ENCODE data around the gene RFFL. TPM values are rescaled to one million over a fixed set of nuclear protein-coding genes. Genes with fewer than 3 reads are reported as not detected.
A peak's percentile ranks its signal among the peaks of the same experiment; 100 is the strongest.

The RFFL gene
- total RNA-seq, 1 experiment from 2014 or later: 40.3 TPM

GRCh38 chr17:34980681-34981537, 82.6 kb downstream of the RFFL start (continued):
- TF ChIP-seq, protein P1, sequence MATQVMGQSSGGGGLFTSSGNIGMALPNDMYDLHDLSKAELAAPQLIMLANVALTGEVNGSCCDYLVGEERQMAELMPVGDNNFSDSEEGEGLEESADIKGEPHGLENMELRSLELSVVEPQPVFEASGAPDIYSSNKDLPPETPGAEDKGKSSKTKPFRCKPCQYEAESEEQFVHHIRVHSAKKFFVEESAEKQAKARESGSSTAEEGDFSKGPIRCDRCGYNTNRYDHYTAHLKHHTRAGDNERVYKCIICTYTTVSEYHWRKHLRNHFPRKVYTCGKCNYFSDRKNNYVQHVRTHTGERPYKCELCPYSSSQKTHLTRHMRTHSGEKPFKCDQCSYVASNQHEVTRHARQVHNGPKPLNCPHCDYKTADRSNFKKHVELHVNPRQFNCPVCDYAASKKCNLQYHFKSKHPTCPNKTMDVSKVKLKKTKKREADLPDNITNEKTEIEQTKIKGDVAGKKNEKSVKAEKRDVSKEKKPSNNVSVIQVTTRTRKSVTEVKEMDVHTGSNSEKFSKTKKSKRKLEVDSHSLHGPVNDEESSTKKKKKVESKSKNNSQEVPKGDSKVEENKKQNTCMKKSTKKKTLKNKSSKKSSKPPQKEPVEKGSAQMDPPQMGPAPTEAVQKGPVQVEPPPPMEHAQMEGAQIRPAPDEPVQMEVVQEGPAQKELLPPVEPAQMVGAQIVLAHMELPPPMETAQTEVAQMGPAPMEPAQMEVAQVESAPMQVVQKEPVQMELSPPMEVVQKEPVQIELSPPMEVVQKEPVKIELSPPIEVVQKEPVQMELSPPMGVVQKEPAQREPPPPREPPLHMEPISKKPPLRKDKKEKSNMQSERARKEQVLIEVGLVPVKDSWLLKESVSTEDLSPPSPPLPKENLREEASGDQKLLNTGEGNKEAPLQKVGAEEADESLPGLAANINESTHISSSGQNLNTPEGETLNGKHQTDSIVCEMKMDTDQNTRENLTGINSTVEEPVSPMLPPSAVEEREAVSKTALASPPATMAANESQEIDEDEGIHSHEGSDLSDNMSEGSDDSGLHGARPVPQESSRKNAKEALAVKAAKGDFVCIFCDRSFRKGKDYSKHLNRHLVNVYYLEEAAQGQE (IDR thresholded peaks at IDR 0.05; ENCODE audit: low read depth): no peak
- TF ChIP-seq POLR2A (IDR thresholded peaks at IDR 0.05; ENCODE audit: borderline replicate concordance, extremely low read depth, insufficient read depth, insufficient read length) (no peak), SP1 (IDR thresholded peaks at IDR 0.05; ENCODE audit: low read depth) (no peak)

- Histone ChIP-seq H4K20me1 (ENCODE audit: insufficient read depth) (no peaks in the 10 kb centered on the region), H3K4me3 (replicated peaks in 1 of 2; ENCODE audit: low read depth in 1 of 2, low read length in 2 of 2) (peak within 1 kb of the TSS; percentile 68 to 80), H3K36me3 (ENCODE audit: control insufficient read depth in 1 of 2, insufficient read depth in 2 of 2, low read length in 2 of 2) (peaks cover 0 to 2% of the 10 kb centered on the region in 2 experiments; a peak in 1 of 4 replicates), H3K4me1 (ENCODE audit: control insufficient read depth in 1 of 2, insufficient read depth in 2 of 2, low read length in 2 of 2) (peaks cover 9 to 19% of the 10 kb centered on the region in 2 experiments; a peak in 3 of 4 replicates), H3K9ac (ENCODE audit: low read length) (peak within 1 kb of the TSS; percentile 93), H3K27me3 (ENCODE audit: insufficient read depth, low read length) (no peaks in the 10 kb centered on the region), H3K27ac (ENCODE audit: low read depth, low read length) (peak within 1 kb of the TSS; percentile 87), H3K9me2 (ENCODE audit: insufficient read depth) (no peaks in the 10 kb centered on the region), H2AFZ (ENCODE audit: low read depth, low read length, poor library complexity, severe bottlenecking) (peak within 1 kb of the TSS; percentile 67), H3K4me2 (ENCODE audit: low read length) (peak within 1 kb of the TSS; percentile 90), H3K79me2 (ENCODE audit: insufficient read depth, low read length) (peaks cover 30% of the 10 kb centered on the region), H3K9me3 (ENCODE audit: control insufficient read depth in 1 of 2, insufficient read depth in 1 of 2, low read depth in 1 of 2, low read length in 2 of 2) (no peaks in the 10 kb centered on the region)
- peak; percentile 80 for ATAC-seq
- ChIA-PET RAD21 (ENCODE audit: low non-redundant PET in 1 of 2, low total read pairs in 2 of 2, uncharacterized antibody in 2 of 2, unreplicated experiment in 2 of 2) (no interaction called here), POLR2A (interaction anchor here (1.4 to 1.8 kb wide), 2 partner anchors 12 to 14 kb away, joined by 4 to 5 read pairs; no protein-coding TSS in a partner anchor), CTCF (interaction anchor here (1.2 to 1.4 kb wide), 2 partner anchors 438 to 784 kb away, joined by 3 read pairs; no protein-coding TSS in a partner anchor)
- intact Hi-C loops (cut with micrococcal nuclease): loop anchor here (5.0 kb wide), 2 partner anchors 137 to 262 kb away; partner anchors contain the start of genes RAD51D and SLFN5
- no TSS peak for BruUV-seq (replicated peaks)
- peak; percentile 86 for DNase-seq (ENCODE audit: low read depth, low spot score)
- TF ChIP-seq EGR1 (IDR thresholded peaks at IDR 0.05; ENCODE audit: low read depth) (peak; percentile 79), ELF1 (IDR thresholded peaks at IDR 0.05; ENCODE audit: borderline replicate concordance, low read depth) (no peak), RAD21 (IDR thresholded peaks at IDR 0.05; ENCODE audit: low read depth) (no peak), JUND (IDR thresholded peaks at IDR 0.05) (no peak), EZH2phosphoT487 (IDR thresholded peaks at IDR 0.05; ENCODE audit: borderline replicate concordance) (no peak), CBX3 (IDR thresholded peaks at IDR 0.05; ENCODE audit: low read depth) (no peak), CEBPB (IDR thresholded peaks at IDR 0.05; ENCODE audit: low read depth) (no peak), FOSL1 (IDR thresholded peaks at IDR 0.05; ENCODE audit: low read depth) (no peak), POLR2AphosphoS5 (IDR thresholded peaks at IDR 0.05; ENCODE audit: low read depth, low read length) (peak; percentile 62), ZFX (IDR thresholded peaks at IDR 0.05) (no peak), EZH2 (IDR thresholded peaks at IDR 0.05) (no peak), ZNF274 (IDR thresholded peaks at IDR 0.05; ENCODE audit: low read depth, low read length) (no peak), SIN3A (IDR thresholded peaks at IDR 0.05; ENCODE audit: low read depth) (peak; percentile 95), SRF (IDR thresholded peaks at IDR 0.05; ENCODE audit: low read depth) (no peak)
- TF ChIP-seq, protein P2, sequence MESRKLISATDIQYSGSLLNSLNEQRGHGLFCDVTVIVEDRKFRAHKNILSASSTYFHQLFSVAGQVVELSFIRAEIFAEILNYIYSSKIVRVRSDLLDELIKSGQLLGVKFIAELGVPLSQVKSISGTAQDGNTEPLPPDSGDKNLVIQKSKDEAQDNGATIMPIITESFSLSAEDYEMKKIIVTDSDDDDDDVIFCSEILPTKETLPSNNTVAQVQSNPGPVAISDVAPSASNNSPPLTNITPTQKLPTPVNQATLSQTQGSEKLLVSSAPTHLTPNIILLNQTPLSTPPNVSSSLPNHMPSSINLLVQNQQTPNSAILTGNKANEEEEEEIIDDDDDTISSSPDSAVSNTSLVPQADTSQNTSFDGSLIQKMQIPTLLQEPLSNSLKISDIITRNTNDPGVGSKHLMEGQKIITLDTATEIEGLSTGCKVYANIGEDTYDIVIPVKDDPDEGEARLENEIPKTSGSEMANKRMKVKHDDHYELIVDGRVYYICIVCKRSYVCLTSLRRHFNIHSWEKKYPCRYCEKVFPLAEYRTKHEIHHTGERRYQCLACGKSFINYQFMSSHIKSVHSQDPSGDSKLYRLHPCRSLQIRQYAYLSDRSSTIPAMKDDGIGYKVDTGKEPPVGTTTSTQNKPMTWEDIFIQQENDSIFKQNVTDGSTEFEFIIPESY (IDR thresholded peaks at IDR 0.05; ENCODE audit: extremely low read depth, insufficient replicate concordance, low read length): no peak
- TF ChIP-seq, protein P3, sequence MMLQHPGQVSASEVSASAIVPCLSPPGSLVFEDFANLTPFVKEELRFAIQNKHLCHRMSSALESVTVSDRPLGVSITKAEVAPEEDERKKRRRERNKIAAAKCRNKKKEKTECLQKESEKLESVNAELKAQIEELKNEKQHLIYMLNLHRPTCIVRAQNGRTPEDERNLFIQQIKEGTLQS (IDR thresholded peaks at IDR 0.05): no peak
- TF ChIP-seq, protein P4, sequence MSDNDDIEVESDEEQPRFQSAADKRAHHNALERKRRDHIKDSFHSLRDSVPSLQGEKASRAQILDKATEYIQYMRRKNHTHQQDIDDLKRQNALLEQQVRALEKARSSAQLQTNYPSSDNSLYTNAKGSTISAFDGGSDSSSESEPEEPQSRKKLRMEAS (IDR thresholded peaks at IDR 0.05): peak; percentile 99
These were observed 83.2 kb downstream of the RFFL start, which contains the start of gene LIG3 for GRCh38 chr17:34980353-34980680. Gene LIG3, plus strand, starts transcription at chr17:34980512. Its CDS starts 2,494 bp downstream, at chr17:34983006.

All from HCT116 (cell line).